ENCODE measurements around the gene GAREM2. TPM values are rescaled to one million over a fixed set of nuclear protein-coding genes. Genes with fewer than 3 reads are reported as not detected.

GAREM2 gene
- total RNA-seq, 6 experiments from 2014 or later = not detected

DNA sequence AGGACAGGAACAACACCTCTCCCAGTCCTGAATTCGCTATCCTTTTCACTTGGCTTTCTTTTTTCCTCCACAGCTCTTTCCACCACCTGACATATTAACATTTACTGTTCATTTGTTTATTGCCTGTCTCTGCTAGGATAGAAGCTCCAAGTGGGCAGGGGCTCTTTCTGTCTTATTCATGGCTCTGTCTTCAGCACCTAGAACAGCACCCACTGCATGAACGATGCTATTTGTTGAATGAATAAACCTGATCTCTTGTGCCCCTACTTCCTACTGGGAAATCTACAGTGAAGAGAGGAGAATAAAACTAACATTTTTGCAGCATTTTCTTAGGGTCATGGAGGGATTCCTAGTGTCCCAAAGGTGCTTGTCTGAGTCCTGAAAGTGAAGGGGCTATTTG is 24.4 kb upstream of the GAREM2 start:
- peaks cover 7% of the 10 kb centered on the region for H3K27me3 Mint-ChIP-seq (ENCODE audit: insufficient read depth)
- H3K27ac Mint-ChIP-seq = no peak overlapping the region
- DNase-seq = no peak
- H3K4me1 Mint-ChIP-seq (ENCODE audit: low read depth) = peaks cover 6% of the 10 kb centered on the region; the same call in 1 of the 2 replicates
- H3K36me3 Mint-ChIP-seq (ENCODE audit: low read depth) = no peaks in the 10 kb centered on the region
- H3K9me3 Mint-ChIP-seq = peaks cover under 1% of the 10 kb centered on the region; the same call in 1 of the 2 replicates
- no peak overlapping the region for H3K4me3 Mint-ChIP-seq
- TF ChIP-seq, protein P1, sequence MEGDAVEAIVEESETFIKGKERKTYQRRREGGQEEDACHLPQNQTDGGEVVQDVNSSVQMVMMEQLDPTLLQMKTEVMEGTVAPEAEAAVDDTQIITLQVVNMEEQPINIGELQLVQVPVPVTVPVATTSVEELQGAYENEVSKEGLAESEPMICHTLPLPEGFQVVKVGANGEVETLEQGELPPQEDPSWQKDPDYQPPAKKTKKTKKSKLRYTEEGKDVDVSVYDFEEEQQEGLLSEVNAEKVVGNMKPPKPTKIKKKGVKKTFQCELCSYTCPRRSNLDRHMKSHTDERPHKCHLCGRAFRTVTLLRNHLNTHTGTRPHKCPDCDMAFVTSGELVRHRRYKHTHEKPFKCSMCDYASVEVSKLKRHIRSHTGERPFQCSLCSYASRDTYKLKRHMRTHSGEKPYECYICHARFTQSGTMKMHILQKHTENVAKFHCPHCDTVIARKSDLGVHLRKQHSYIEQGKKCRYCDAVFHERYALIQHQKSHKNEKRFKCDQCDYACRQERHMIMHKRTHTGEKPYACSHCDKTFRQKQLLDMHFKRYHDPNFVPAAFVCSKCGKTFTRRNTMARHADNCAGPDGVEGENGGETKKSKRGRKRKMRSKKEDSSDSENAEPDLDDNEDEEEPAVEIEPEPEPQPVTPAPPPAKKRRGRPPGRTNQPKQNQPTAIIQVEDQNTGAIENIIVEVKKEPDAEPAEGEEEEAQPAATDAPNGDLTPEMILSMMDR (IDR thresholded peaks at IDR 0.05) = no peak

- no peak overlapping the region for H3K4me3 Mint-ChIP-seq
- H3K36me3 Mint-ChIP-seq (ENCODE audit: low read depth) = no peaks in the 10 kb centered on the region
- peaks cover 10% of the 10 kb centered on the region; the same call in 1 of the 2 replicates for H3K9me3 Mint-ChIP-seq
- TF ChIP-seq, protein P1 (IDR thresholded peaks at IDR 0.05) = no peak
- no peak for DNase-seq
- peaks cover 12% of the 10 kb centered on the region for H3K27me3 Mint-ChIP-seq (ENCODE audit: insufficient read depth)
- H3K27ac Mint-ChIP-seq = no peak overlapping the region
- peaks cover 2% of the 10 kb centered on the region; the same call in 1 of the 2 replicates for H3K4me1 Mint-ChIP-seq (ENCODE audit: low read depth)
Measured at GRCh38 chr2:26150243-26150642, 22.6 kb upstream of the GAREM2 start.

- DNase-seq = no peak
- Mint-ChIP-seq H3K9me3 (peaks cover 10% of the 10 kb centered on the region; the same call in 1 of the 2 replicates), H3K27me3 (ENCODE audit: insufficient read depth) (peaks cover 13% of the 10 kb centered on the region), H3K36me3 (ENCODE audit: low read depth) (no peaks in the 10 kb centered on the region), H3K27ac (no peak overlapping the region), H3K4me1 (ENCODE audit: low read depth) (no peaks in the 10 kb centered on the region), H3K4me3 (no peak overlapping the region)
- TF ChIP-seq, protein P1 (IDR thresholded peaks at IDR 0.05) = no peak
Measured at GRCh38 chr2:26157580-26157979, 15.3 kb upstream of the GAREM2 start.

GRCh38 chr2:26161926-26162325 is 11.0 kb upstream of the GAREM2 start:
- Mint-ChIP-seq H3K9me3 (no peaks in the 10 kb centered on the region), H3K27ac (no peak overlapping the region)
- TF ChIP-seq, protein P1 (IDR thresholded peaks at IDR 0.05) = no peak

GRCh38 chr2:26162963-26163362 is 9.9 kb upstream of the GAREM2 start:
- H3K4me3 Mint-ChIP-seq = no peak overlapping the region
- H3K4me1 Mint-ChIP-seq (ENCODE audit: low read depth) = no peaks in the 10 kb centered on the region
- peaks cover 10% of the 10 kb centered on the region for H3K27me3 Mint-ChIP-seq (ENCODE audit: insufficient read depth)
- no peak for DNase-seq
- H3K36me3 Mint-ChIP-seq (ENCODE audit: low read depth) = no peaks in the 10 kb centered on the region
- H3K9me3 Mint-ChIP-seq = no peaks in the 10 kb centered on the region
- no peak overlapping the region for H3K27ac Mint-ChIP-seq
- TF ChIP-seq, protein P1 (IDR thresholded peaks at IDR 0.05) = no peak

More at GRCh38 chr2:26161926-26162325, 11.0 kb upstream of the GAREM2 start:
- DNase-seq = no peak
- Mint-ChIP-seq H3K36me3 (ENCODE audit: low read depth) (no peaks in the 10 kb centered on the region), H3K27me3 (ENCODE audit: insufficient read depth) (peaks cover 10% of the 10 kb centered on the region), H3K4me3 (no peak overlapping the region), H3K4me1 (ENCODE audit: low read depth) (no peaks in the 10 kb centered on the region)

DNA sequence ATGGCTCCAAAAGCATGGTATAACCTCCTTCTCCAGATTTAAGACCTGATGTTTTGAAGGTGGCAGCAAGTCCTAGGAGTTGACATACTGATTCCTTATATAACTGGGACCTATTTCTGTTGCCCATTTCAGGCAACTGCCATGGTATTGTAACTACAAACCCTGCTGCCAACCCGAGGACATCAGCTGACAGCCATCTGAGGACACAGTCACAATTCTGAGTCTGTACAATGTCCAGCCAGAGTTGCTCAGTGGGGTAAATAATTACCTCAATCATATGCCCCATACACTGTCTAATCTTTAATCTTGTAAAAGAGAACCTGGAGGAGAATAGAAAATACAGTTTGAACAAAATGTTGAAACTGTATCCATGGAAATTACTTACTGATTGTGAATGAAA is 8.7 kb upstream of the GAREM2 start:
- Mint-ChIP-seq H3K9me3 (no peaks in the 10 kb centered on the region), H3K27me3 (ENCODE audit: insufficient read depth) (peaks cover 9% of the 10 kb centered on the region), H3K4me3 (no peak overlapping the region), H3K36me3 (ENCODE audit: low read depth) (no peaks in the 10 kb centered on the region), H3K4me1 (ENCODE audit: low read depth) (no peaks in the 10 kb centered on the region), H3K27ac (no peak overlapping the region)
- DNase-seq = no peak
- TF ChIP-seq, protein P1 (IDR thresholded peaks at IDR 0.05) = no peak
